Pancreas (tissue), 10 donors: ENCODE measurements around the gene PPP1R16B. TPM values are rescaled to one million over a fixed set of nuclear protein-coding genes. Genes with fewer than 3 reads are reported as not detected.

Experiments
- ATAC-seq, 4 donors: fragments of 200-7000 bp; cut with Tn5 transposase; one replicate each; pipeline versions ENCODE4 v1.8.0 to v1.9.1; 2020; ENCODE audit warnings: mild to moderate bottlenecking in 4 of 4, moderate library complexity in 4 of 4
- DNase-seq, 6 donors: peaks; one replicate each; pipeline ENCODE4 v3.0.0-alpha.2; 2020
- FAIRE-seq: peaks from 2 replicates; lab custom pipeline; 2012; peaks lifted over from hg19 to GRCh38; lab: Jason Lieb, UNC
- H3K27ac ChIP-seq, 4 donors: fragments of 200-600 bp; sonication (generic); 1 replicate in 3 of 4; 2 replicates in 1 of 4; pipeline versions ENCODE4 v1.5.0 to v1.8.0; 2020
- H3K27me3 ChIP-seq, 4 donors: fragments of 200-600 bp; one replicate each; pipeline ENCODE4 v1.8.0; 2021
- H3K36me3 ChIP-seq, 3 donors: fragments of 200-600 bp; sonication (generic) in 1 of 3; one replicate each; pipeline versions ENCODE4 v1.5.0 to v1.8.0; 2020 to 2021
- H3K4me1 ChIP-seq, 3 donors: fragments of 200-600 bp; one replicate each; pipeline ENCODE4 v1.8.0; 2021
- H3K4me3 ChIP-seq, 4 donors: fragments of 200-600 bp; sonication (generic) in 2 of 4; one replicate each; pipeline versions ENCODE4 v1.5.0 to v1.8.0; 2020 to 2021
- H3K9me3 ChIP-seq, 4 donors: fragments of 200-600 bp; one replicate each; pipeline ENCODE4 v1.8.0; 2021
- CTCF ChIP-seq, 4 donors: fragments of 200-600 bp; sonication (generic) in 3 of 4; IDR thresholded peaks; one replicate each; pipeline versions ENCODE4 v1.5.0 to v1.8.0; 2021; ENCODE audit warnings: antibody characterized with exemption in 4 of 4
- WGBS, 2 donors: extraction: QIAGEN DNeasy Blood & Tissue Kit; methylation state at CpG; one replicate each; pipeline ENCODE4 v1.1.7; 2013; 5-methylcytosine and 5-hydroxymethylcytosine counted together
- intact Hi-C, 3 donors: fragments of 100-400 bp; cut with DNase I; formaldehyde crosslinking; loops; one replicate each; pipeline versions ENCODE4 v1.11.1 to v1.14.2; 2022
- polyA plus RNA-seq, 2 donors: library from polyadenylated mRNA; stranded (reverse); fragments of 200-250 nt; gene quantifications; one replicate each; pipeline ENCODE4 v1.2.3, GENCODE V29; 2013
- total RNA-seq, 6 donors: library from RNA; stranded (reverse); fragmentation: NEBNext Ultra II Directional in 4 of 6; extraction: Animal tissue kit (Norgen Biotek cat#: 25700) in 4 of 6; gene quantifications; one replicate each; pipeline versions ENCODE4 v1.2.1 to v1.2.4, GENCODE V29; 2021 to 2023
- donor health status: healthy with polysubstance abuse.
- donor health status: DM: no; HTN: no; CAD: no; lungs with moderate emphysema.
- donor health status: DM: no; HTN: no; CAD: no.
- donor health status: control.
- donor health status: control.
- donor health status: Bipolar disorder and iron deficiency.
- donor health status: DM: yes; HTN: yes; CAD: no.
- donor health status: DM: no; HTN: no; CAD: no.
- donor health status: DM: no; HTN: no; CAD: no.
- donor health status: DM: yes; HTN: yes; CAD: no.

Gene PPP1R16B
- total and polyA plus RNA-seq, 8 donors: 1.0 to 2.7 (median 1.3) TPM

- DNase-seq (no peak), ATAC-seq (no peak), FAIRE-seq (no peak)
- H3K36me3 ChIP-seq: no peaks in the 10 kb centered on the region
- no peak overlapping the region for H3K27ac ChIP-seq
- no peak for TF ChIP-seq CTCF (IDR thresholded peaks at IDR 0.05)
- H3K9me3 ChIP-seq: no peaks in the 10 kb centered on the region
- peaks cover 0 to 9% (median 0%) of the 10 kb centered on the region in 4 donors for H3K27me3 ChIP-seq
- no peak overlapping the region for H3K4me3 ChIP-seq
- 76 to 80% methylated on average over 1 of the region's 1 CpG for WGBS, 2 donors
- H3K4me1 ChIP-seq: no peaks in the 10 kb centered on the region
- intact Hi-C loops: no loop called here
Measured at GRCh38 chr20:38847840-38848239, 42.3 kb downstream of the PPP1R16B start.

GRCh38 chr20:38853759-38854158 lies 48.3 kb downstream of the PPP1R16B start:
- Histone ChIP-seq H3K4me1 (no peaks in the 10 kb centered on the region), H3K36me3 (no peaks in the 10 kb centered on the region), H3K9me3 (no peaks in the 10 kb centered on the region), H3K27me3 (no peaks in the 10 kb centered on the region), H3K4me3 (no peak overlapping the region), H3K27ac (no peak overlapping the region)
- ATAC-seq: no peak
- WGBS, 2 donors: 79% methylated on average over 8 of the region's 8 CpGs
- intact Hi-C loops: no loop called here
- DNase-seq: no peak
- FAIRE-seq: no peak
- no peak for TF ChIP-seq CTCF (IDR thresholded peaks at IDR 0.05)

- TF ChIP-seq CTCF (IDR thresholded peaks at IDR 0.05): no peak
- Histone ChIP-seq H3K36me3 (no peaks in the 10 kb centered on the region), H3K27me3 (no peaks in the 10 kb centered on the region), H3K27ac (no peak overlapping the region), H3K4me1 (no peaks in the 10 kb centered on the region), H3K9me3 (no peaks in the 10 kb centered on the region), H3K4me3 (no peak overlapping the region)
- ATAC-seq (no peak), DNase-seq (no peak), FAIRE-seq (no peak)
- WGBS, 2 donors: 52 to 53% methylated on average over 3 of the region's 3 CpGs
- intact Hi-C loops: no loop called here
Measured at GRCh38 chr20:38854654-38855066, 49.2 kb downstream of the PPP1R16B start.

- ATAC-seq: no peak
- Histone ChIP-seq H3K27me3 (no peaks in the 10 kb centered on the region), H3K9me3 (no peaks in the 10 kb centered on the region), H3K4me1 (no peaks in the 10 kb centered on the region), H3K27ac (no peak overlapping the region), H3K36me3 (no peaks in the 10 kb centered on the region), H3K4me3 (no peak overlapping the region)
- FAIRE-seq: no peak
- no peak for TF ChIP-seq CTCF (IDR thresholded peaks at IDR 0.05)
- intact Hi-C loops: no loop called here
- no peak for DNase-seq
- WGBS, 2 donors: 70 to 81% methylated on average over 5 of the region's 5 CpGs
Measured at GRCh38 chr20:38855356-38855755, 49.9 kb downstream of the PPP1R16B start.

GRCh38 chr20:38856570-38856969 lies 51.1 kb downstream of the PPP1R16B start:
- FAIRE-seq (no peak), DNase-seq (no peak), ATAC-seq (no peak)
- WGBS, 2 donors: 53 to 62% methylated on average over 2 of the region's 2 CpGs
- Histone ChIP-seq H3K36me3 (no peaks in the 10 kb centered on the region), H3K4me1 (no peaks in the 10 kb centered on the region), H3K27ac (no peak overlapping the region), H3K27me3 (no peaks in the 10 kb centered on the region), H3K4me3 (no peak overlapping the region), H3K9me3 (no peaks in the 10 kb centered on the region)
- TF ChIP-seq CTCF (IDR thresholded peaks at IDR 0.05): no peak
- intact Hi-C loops: no loop called here
